MM.1S (cell line): ENCODE results near the gene TUBB6.

Experiments
- EZH2 ChIP-seq: fragments of 300-600 bp; sonication (generic); optimal IDR thresholded peaks from 2 replicates; pipeline ENCODE3; 2017; ENCODE audit warnings: low read depth, mild to moderate bottlenecking, antibody characterized with exemption, low read length, mixed read lengths
- EZH2phosphoT487 ChIP-seq: fragments of 300-600 bp; sonication (generic); IDR thresholded peaks from 2 replicates; pipeline ENCODE4 v1.6.1; 2018; ENCODE audit warnings: antibody characterized with exemption, low read length
- TF ChIP-seq, protein P1 (sequence below): fragments of 300-600 bp; sonication (generic); IDR thresholded peaks from 2 replicates; pipeline ENCODE4 v1.5.1; 2016; ENCODE audit warnings: antibody characterized with exemption, low read length, mixed read lengths

DNA sequence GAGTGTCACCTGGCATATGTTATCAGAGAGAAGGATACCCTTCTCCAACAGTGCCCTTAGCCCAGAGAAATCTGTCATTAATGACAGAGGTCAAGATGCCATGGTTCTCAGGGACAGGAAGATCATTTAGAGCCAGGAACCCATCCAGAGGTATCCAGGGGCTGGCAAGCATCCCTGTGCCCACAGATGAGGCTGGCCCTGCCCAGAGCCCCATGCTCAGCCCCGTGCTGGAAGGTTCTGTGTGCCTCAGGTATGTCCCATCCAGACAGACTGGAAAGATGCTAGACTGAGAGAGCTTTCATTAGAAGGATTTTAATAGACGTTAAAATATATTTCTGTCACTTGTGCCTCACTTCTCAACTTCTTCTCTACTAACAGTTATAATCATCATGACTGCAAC lies 8.2 kb upstream of the TUBB6 start:
- TF ChIP-seq, protein P1, sequence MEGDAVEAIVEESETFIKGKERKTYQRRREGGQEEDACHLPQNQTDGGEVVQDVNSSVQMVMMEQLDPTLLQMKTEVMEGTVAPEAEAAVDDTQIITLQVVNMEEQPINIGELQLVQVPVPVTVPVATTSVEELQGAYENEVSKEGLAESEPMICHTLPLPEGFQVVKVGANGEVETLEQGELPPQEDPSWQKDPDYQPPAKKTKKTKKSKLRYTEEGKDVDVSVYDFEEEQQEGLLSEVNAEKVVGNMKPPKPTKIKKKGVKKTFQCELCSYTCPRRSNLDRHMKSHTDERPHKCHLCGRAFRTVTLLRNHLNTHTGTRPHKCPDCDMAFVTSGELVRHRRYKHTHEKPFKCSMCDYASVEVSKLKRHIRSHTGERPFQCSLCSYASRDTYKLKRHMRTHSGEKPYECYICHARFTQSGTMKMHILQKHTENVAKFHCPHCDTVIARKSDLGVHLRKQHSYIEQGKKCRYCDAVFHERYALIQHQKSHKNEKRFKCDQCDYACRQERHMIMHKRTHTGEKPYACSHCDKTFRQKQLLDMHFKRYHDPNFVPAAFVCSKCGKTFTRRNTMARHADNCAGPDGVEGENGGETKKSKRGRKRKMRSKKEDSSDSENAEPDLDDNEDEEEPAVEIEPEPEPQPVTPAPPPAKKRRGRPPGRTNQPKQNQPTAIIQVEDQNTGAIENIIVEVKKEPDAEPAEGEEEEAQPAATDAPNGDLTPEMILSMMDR = no peak
- no peak for TF ChIP-seq EZH2
- no peak for TF ChIP-seq EZH2phosphoT487
